HG02623 (cell line): Measurements from ENCODE around the gene B3GAT3.
"Not testable (repeated sequence)": the region's sequence is repeated elsewhere in the genome, so short reads cannot be mapped to it uniquely, and the experiment has no call there.

Experiments used
- ATAC-seq: cut with Tn5 transposase; IDR thresholded peaks from one replicate; pipeline ENCODE4 v1.9.1; 2021; ENCODE audit warnings: moderate library complexity; ENCODE audit not compliant: unreplicated experiment

The B3GAT3 gene

DNA sequence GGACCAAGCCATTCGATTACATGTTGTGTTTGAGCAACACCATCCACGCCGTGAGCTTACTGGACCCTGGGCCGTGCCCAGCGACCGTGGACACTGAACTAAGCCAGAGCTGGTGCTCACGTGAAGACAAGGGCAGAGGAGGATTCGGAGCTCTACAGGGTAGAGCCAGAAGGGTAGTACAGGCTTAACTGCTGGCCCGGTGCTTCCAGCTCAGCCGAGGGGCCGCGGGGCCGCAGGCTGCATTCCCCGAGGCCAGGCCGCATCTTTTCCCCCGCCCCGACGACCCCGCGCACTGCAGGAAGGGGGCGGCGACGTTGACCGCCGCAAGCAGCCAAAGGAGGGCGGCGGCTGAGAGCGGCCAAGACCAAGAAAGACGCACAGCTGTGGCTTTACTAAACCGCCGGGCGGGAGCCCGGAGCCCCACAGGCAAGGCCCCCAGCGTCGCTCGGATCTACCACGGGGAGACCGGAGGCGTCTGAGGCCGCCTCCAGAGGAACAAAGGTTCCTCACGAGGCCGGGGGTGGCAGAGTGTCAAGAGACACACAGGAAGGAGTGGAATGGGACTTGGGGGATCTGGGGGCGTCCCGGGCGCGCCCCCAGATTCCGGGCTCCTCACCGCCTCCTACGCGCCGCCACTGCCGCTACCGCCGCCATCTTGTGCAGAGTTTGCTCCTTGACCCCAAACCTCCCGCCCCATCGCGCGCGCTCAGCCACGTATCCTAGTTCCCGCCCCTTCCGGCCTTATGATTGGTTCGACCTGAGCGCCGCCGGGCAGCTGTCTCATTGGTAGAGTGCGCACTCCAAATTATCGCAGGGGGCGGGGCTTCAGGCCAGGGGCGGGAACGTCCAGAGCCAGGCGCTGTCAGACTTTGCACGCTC is 24.4 kb upstream of the B3GAT3 start, which contains the start of gene GANAB:
TSS of gene GANAB (minus strand) at position 668 of the 879 bp plus-strand sequence. CDS start at position 654, 14 bp downstream.
- ATAC-seq = peak; percentile 87

DNA sequence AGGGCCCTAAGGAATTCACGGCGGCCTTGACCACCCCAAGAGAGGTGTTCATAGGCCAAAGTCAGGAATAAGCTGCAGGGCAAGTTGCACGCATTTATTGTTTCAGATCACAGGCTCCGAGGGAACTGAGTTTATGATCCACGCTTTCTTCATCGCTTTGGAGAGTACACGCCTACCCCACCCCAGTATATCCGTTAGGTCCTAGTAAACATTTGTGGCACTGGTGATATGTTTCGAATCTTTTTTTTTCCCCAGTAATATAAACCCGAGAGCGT is 23.8 kb upstream of the B3GAT3 start:
- no peak for ATAC-seq

DNA sequence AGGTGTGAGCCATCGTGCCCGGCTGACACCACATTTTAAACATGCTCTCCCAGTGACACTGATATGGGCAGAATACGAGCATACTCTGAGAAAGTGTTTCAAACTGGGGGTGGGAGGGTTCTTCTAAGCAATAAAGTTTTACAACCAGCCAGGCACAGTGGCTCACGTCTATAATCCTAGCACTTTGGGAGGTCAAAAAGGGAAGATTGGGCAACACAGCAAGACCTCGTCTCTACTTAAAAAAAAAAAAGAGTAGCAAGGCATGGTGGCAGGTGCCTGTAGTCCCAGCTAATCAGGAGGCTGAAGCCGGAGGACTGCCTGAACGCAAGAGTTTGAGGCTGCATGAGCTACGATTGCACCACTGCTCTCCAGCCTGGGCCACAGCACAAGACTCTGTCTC is 22.4 kb upstream of the B3GAT3 start:
- ATAC-seq = no peak

DNA sequence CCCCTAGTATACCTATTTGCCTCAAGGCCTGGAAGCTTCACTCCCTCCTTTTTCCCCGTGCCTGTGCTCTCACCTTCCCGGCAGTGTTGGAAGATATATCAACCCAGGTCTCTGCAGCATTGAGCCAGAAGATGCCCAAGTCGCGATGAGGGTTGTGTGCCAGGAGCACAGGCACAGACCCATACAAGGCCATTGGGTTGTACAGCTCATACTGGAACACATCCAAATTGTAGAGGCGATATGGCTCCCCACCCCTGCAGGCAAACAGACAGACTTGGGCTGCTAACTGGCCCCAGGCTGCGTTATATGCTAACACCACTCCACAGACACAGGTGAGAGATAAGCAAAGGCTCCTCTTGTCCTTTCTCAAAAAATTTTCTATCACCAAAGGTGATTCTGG is 10.7 kb upstream of the B3GAT3 start:
- ATAC-seq = no peak

DNA sequence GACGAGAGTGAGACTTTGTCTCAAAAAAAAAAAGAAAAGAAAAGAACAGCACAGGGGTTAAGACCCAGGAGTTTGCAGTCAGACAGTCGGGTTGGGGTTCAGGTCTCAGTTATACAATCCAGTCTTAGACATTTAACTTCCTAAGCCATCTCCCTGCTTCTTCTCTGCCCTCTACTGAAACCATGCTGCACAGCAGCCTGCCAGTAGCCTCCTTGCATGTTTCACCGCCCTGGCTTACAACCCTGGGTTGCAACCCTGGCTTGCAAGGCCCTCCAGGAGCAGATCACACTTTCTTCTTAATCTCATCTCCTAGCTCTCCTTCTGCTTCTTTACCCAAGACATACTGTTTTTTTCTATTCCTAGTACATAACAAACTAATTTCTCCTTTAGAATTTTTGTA is 5.9 kb upstream of the B3GAT3 start:
- ATAC-seq = no peak

DNA sequence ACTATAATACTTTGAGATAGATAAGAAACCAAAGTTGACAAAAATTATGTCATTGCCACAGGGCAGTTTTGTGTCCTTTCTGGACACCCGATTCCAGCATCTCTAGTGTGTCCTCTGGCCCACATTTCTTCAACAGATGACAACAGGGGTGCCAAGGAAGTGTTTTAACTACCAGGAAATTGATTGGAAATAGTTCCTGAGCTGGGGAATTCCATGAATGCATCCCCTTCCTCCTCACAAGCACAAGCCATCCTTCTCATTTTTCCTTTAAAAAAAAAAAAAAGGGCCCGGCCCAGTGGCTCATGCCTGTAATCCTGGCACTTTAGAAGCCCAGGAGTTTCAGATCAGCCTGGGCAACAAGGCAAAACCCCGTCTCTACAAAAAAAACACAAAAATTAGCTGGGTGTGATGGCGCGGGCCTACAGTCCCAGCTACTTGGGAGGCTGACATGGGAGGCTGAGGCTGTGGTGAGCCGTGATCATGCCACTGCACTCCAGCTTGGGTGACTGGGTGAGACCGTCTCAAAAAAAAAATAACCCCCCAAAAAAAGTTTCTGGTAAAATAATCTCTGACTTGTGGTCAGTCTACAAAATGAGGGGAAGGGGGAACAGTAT is 797 bp upstream of the B3GAT3 start:
- ATAC-seq = no peak

DNA sequence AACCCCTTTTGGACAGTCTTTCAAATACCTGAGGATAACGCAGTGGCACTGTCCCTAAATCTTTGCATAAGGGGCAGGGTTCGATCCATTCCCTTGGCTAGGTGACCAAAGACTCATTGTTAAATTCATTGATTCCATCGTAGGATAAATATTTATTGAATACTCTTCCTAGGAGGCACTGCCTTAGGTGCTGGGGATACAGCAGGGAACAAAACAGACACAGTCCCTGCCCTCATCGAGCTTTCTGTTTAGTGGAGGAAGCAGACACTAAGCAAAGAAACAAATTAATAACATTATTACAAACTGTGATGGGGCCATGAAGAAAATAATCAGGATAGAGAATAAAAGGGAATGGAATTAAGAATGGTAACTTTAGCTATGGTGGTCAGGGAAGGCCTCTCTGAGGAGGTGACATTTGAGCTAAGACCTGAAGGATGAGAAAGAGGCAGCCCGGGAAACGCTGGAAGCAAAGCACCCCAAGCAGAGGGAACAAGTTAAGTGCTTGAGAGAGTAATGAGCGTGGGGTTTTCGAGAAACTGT is 689 bp downstream of the B3GAT3 start:
- no peak for ATAC-seq

DNA sequence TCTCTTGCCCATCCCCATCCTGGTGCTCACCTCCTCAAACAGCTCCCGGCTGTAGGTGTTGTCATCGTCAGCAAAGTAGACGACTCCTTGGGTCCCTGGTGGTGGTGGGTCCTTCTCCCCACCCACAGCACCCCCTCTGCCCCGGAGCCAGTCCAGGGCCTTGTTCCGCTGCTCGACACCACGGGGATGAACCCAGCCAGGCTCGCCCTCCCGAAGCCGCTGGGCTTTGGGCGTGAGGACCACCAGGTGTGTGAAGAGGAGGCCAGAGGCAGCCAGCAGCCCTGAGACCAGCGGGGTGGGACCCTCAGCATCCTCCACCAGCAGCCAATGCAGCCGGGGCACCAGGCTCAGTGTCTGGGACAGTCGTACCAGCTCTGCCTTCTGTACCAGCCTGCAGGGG is 4.8 kb downstream of the B3GAT3 start:
- not testable (repeated sequence) for ATAC-seq

DNA sequence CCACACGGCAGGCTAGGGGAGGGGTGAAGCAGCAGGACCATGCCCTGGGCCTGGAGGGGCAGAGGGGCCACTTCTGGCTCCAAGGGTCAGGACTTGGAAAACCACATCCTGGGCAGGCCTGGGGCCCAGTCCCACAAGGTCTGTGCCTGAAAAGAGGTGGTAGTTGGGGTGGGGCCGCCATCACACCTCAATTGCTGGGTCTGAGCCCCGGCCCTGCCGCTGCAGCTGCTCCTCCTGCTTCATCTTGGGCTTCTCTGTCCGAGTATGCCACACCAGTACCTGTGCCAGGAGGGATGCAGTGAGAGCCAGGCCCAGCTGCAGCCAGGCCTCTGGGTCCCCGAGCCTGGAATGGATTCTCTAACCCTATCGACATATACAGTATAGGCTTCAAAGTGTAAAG is 6.3 kb downstream of the B3GAT3 start:
- no peak for ATAC-seq

DNA sequence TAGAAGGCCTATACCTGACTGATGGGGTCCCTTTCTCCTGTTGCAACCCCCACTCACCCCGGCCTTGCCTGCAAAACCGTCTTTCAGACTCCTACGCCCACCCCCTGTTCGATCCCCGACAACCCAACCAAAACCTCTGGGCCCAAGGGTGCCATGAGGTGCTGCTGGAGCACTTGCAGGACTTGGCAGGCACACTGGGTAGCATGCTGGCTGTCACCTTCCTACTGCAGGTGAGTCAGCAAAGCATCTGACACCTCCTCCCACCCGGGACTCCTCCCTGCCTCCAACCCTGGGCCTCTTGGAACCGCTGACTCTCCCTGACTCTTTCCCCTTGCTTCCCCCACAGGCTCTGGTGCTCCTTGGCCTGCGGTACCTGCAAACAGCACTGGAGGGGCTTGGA is 7.5 kb downstream of the B3GAT3 start:
- no peak for ATAC-seq

DNA sequence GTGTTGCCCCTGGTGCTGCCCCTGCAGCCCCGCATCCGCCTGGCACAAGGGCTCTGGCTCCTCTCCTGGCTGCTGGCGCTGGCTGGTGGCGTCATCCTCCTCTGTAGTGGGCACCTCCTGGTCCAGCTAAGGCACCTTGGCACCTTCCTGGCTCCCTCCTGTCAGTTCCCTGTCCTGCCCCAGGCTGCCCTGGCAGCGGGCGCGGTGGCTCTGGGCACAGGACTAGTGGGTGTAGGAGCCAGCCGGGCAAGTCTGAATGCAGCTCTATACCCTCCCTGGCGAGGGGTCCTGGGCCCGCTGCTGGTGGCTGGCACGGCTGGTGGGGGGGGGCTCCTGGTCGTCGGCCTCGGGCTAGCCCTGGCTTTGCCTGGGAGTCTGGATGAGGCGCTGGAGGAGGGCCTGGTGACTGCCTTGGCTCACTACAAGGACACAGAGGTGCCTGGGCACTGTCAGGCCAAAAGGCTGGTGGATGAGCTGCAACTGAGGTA is 8.5 kb downstream of the B3GAT3 start:
- no peak for ATAC-seq

DNA sequence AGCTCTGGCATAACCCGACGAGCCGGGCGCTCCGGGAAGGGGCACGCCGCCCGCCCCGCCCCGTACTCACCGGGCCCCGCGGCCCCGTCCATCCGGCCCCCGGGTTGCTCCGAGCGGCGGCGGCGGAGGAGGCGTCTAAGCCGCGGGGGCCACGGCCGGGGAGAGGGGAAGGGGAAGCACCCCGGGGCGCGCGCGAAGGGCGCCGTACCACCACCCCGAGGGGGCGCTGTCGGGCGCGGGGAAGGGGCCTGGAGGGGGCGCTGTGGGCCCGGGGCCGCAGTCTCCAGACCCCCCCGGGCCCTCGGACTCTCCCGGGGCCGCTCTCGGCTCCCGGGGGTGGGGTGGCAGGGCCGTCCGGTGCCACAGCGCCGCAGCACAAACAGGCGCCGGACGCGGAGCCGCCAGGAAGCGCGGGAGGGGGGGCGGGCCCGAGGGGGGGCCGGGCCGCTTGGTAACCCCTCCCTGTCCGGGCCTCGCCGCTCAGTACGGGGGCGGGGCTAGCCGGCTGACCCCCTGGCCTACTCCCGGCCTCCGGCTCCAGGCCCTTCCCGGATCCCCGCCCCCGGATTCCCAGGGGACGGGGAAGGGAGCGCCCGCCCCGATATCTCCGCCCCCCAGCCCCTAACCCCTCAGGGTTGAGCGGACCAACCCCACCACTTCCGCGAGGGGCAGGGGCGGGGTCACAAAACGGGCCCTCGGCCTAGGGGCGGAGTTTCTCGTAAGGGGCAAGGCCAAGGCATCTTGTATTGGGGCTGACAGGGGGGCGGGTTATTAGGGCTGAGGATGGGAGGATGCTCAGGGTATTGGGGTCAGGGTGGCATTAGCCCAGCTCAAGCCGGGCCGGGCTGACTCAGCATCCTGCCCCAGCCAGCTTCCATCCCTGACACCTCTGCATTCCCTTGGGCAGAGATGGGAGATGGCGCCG is 9.2 kb downstream of the B3GAT3 start, which contains the start of the genes EML3 and ROM1:
TSS of gene EML3 (minus strand) at position 410 of the 925 bp plus-strand sequence. CDS start at position 92, 318 bp downstream.
TSS of gene ROM1 (plus strand) at position 892 of the 925 bp plus-strand sequence. CDS start at position 917, 25 bp downstream.
- peak; percentile 56 for ATAC-seq

DNA sequence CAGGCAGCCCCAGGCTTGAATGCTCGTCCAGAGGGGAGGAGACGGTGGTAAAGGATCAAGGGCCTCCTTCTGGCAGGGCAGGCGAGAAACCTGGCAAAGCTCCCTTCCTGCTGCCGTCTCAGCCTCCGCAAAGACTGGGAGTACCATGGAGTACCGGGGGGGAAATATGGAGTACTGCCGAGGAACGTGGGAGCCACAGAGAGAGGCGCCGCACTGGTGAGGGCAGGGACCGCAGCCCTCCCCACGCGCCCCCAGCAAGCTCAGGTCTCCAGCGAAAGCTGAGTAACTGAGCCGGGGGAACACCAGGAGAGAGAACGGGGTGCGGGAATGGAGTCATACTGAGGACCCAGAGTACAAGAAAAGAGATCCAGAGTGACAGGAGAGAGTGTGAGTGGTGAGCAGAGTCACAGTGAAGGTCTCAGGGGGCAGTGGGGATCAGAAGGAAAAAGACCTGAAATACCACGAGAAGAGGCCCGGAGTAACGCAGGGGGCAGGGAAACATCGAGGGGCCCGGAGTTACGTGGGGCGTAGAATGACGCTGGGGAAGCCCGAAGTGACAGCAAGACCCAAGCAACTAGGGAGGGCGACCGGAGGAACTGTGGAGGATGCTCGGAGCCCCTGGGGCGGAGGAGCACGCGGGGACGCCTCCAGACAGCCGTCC is 10.0 kb downstream of the B3GAT3 start:
- peak; percentile 23 for ATAC-seq

DNA sequence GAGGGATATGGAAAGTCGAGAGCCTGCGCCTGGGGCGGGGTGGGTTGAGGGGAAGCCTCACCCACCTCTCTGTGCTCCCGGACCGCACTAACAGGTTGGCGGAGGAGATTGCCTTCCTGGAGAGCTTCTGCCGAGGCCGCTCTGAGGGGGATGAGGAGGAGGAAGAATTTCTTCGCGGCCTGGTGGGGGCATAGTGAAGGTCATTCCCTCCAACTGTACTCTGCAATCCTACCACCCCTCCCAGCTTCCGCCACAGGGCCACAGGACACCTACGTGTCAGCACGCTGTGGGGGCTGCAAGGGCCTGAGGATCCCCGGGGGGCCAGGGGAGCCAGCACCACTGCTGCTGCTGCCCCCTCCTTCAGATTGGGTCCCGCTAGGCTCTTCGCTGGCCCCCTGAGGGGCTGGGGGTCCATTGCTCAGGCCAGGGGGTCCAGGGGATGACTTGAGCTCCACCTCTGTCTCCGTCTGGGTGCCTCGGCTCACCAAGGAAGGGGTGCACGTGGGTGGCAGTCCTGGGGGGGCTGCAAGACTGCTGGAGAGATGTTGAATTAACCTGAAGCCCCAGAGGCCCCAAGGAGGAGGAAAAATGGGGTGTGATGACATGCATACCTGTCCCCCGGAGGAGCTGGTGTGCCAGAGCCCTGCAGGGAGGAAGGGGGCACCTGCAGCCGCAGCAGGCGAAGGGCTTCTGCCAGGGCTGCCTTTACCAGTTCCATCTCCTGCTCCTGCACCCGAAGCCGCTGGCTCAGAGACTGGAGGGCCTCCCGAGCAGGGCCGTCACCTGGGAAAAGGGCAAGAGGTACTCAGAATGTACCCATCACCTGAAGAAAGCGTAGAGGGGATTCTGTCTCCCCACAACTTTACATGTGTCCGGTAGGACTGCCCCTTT is 10.7 kb downstream of the B3GAT3 start:
- no peak for ATAC-seq

DNA sequence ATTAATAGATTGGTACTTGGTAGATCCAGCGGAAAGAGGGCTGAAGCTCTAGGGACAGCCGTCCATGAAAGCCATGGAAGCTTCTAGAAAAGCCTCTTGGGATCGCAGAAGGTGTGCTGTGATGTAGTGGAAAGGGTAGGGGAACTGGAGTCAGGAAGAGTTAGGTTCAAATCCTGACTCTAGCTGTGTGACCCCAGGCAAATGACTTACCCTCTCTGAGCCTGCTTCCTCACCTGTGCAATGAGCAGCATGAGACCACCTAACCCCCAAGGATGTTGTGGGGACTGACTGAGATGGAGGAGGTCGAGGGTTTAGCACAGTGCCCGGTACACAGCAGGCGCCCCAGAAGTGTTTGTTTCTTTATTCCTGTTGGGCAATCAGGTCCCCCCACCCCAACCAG is 11.4 kb downstream of the B3GAT3 start:
- no peak for ATAC-seq

DNA sequence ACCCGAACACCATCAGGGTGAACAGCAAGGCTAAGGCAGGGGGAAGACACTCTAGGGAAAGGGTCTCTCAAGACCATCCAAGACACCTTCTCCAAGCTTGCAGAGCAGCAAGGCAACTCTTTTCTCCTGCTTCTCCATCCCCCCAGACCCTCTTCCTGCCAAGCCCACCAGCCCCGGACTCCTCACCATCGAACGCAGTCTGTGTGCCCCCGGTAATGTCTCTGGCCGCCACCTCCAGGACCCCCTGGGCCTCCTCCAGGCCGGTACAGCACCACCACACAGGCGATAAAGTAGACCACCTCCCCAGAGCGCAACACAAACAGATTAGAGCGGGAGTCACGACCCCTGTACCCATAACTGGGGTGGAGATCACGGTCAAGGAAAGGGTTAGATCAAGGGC is 13.0 kb downstream of the B3GAT3 start:
- ATAC-seq = no peak

DNA sequence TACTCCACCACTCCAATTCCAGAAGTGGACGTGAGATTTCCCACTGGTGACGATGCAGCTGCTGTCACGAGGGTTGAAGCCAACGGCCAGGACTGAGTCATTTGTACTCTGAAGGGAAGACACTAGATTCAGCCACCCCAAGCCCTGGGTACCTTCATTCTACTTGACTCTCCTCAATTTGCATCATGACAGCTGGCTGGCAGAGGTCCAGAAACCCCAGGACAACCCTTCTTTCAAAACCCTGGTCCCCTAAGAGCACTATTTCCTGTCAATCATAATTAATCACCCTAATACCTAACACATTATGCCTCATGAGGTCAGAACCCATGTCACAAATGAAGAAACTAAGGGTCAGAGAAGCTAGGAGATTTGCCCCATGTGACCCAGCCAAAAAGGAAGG is 14.1 kb downstream of the B3GAT3 start:
- ATAC-seq = no peak

DNA sequence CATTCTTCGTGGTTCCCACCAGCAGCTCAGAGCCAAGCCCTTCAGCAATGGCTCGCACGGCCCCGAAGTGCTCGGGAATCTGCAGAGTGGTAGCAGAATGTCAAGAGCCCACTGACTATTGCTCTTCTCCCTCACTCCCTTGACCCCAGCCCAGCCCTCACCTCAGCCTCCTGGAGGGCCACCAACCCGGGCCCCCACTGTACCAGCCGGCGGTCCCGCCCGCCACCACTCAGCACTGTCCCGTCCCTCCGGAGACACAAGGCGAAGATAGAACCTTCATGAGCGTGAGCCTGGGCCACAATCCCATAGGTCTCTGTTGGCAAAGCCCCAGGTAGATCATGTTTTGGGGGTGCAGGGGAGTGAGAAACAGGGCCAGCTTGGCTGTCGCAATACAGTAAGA is 15.9 kb downstream of the B3GAT3 start:
- no peak for ATAC-seq

DNA sequence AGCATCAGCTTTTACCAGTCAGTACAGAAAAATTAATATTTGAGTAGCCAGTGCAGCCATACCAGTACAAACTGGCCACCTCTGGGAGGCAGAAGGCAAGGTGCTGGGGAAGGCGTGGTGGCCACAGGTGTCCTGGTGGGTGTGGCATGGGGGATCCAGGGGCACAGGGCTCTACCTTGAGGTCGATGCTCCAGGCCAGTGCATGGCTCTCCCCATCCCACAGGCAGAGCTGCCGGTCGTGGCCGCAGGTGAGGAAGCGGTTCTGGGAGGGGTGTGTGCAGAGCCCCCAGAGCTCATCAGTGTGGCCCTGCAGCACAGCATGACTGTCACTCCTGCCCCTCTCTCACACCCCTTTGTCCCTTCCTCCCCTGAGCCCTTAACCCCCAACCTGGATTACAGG is 16.3 kb downstream of the B3GAT3 start:
- ATAC-seq = no peak
